Ovary (tissue), 9 donors: ENCODE data around the gene SLC38A1. TPM values are rescaled to one million over a fixed set of nuclear protein-coding genes. Genes with fewer than 3 reads are reported as not detected.

ENCODE experiments used
- DNase-seq, 5 donors: peaks; one replicate each; pipeline ENCODE4 v3.0.0-alpha.2; 2019 to 2020
- H3K27ac ChIP-seq, 2 donors: fragments of 200-600 bp; one replicate each; pipeline versions ENCODE4 v1.5.1 to v1.8.0; 2019 to 2022
- H3K27me3 ChIP-seq: fragments of 200-600 bp; one replicate; pipeline ENCODE4 v1.8.0; 2022
- H3K36me3 ChIP-seq: fragments of 200-600 bp; sonication (generic); one replicate; pipeline ENCODE4 v1.5.1; 2019
- H3K4me1 ChIP-seq: one replicate; pipeline ENCODE4 v1.8.1; 2013; ENCODE audit warnings: mild to moderate bottlenecking, moderate library complexity; ENCODE audit not compliant: insufficient read depth
- H3K4me3 ChIP-seq: fragments of 200-600 bp; sonication (generic); one replicate; pipeline ENCODE4 v1.5.1; 2017
- H3K9me3 ChIP-seq, 2 donors: fragments of 200-600 bp in 1 of 2; sonication (generic) in 1 of 2; one replicate each; pipeline versions ENCODE4 v1.5.1 to v1.8.1; 2013 to 2019; ENCODE audit warnings: mild to moderate bottlenecking in 1 of 2, moderate library complexity in 1 of 2
- CTCF ChIP-seq, 3 donors: fragments of 450-650 bp in 2 of 3; fragments of 200-600 bp in 1 of 3; IDR thresholded peaks; one replicate each; pipeline versions ENCODE4 v1.5.1 to v1.8.0; 2016 to 2022; ENCODE audit warnings: antibody characterized with exemption in 3 of 3, mild to moderate bottlenecking in 1 of 3
- EP300 ChIP-seq: sonication (generic); formaldehyde crosslinking; IDR thresholded peaks from one replicate; pipeline ENCODE4 v1.6.1; 2017; ENCODE audit warnings: antibody characterized with exemption
- POLR2A ChIP-seq: fragments of 450-650 bp; IDR thresholded peaks from one replicate; pipeline ENCODE4 v1.6.1; 2017; ENCODE audit warnings: antibody characterized with exemption, mild to moderate bottlenecking, moderate library complexity
- WGBS, 3 donors: extraction: QIAGEN DNeasy Blood & Tissue Kit in 1 of 3; methylation state at CpG; one replicate each; pipeline versions ENCODE4 v1.1.5 to v1.1.7; 2013 to 2017; 5-methylcytosine and 5-hydroxymethylcytosine counted together
- intact Hi-C, 4 donors: fragments of 100-400 bp; cut with DNase I; formaldehyde crosslinking; loops; one replicate each; pipeline versions ENCODE4 v1.11.0 to v1.15.1; 2022 to 2023
- polyA plus RNA-seq, 2 donors: library from polyadenylated mRNA; stranded (reverse); fragments of 200-250 nt in 1 of 2; fragments of 350-450 nt in 1 of 2; fragmentation: Illumina TruSeq in 1 of 2; extraction: RNeasy Lipid Tissue Mini Kit (QIAGEN cat#74804) in 1 of 2; gene quantifications; one replicate each; pipeline ENCODE4 v1.2.3, GENCODE V29; 2013 to 2014
- total RNA-seq, 7 donors: library from RNA; depleted of rRNA in 2 of 7; stranded (reverse); fragments of >200 nt in 2 of 7; fragmentation: NEBNext Ultra II Directional in 3 of 7; extraction: Animal tissue kit (Norgen Biotek cat#: 25700) in 3 of 7; gene quantifications; one replicate each; pipeline versions ENCODE4 v1.1.0 to v1.2.4, GENCODE V29; 2016 to 2023
- donor health status: DM: no; HTN: no; CAD: no; lungs with moderate emphysema.
- donor health status: DM: no; HTN: no; CAD: no.
- donor health status: Bipolar disorder and iron deficiency.
- donor health status: DM: yes; HTN: yes; CAD: no.
- donor health status: DM: no; HTN: no; CAD: no.
- donor health status: DM: yes; HTN: yes; CAD: no.

SLC38A1 gene
- total and polyA plus RNA-seq, 9 donors = 4.6 to 86.3 (median 27.9) TPM

DNA sequence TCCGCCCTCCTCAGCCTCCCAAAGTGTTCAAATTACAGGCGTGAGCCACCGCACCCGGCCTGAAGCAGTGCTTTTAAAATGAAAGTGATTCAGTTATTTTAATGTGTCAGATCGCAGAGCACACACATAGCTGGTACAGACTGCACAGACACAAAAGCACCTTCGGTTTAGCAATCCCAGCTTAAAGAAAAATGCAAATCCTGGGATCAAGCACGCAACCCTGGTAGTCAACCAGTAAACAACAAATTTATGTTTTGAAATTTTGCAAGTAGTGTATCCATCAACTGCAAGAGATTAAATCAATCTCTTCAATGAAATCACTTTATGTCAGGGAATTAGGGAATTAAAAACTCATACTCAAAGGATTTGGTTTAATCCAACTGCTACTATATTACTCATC is 28.4 kb downstream of the SLC38A1 start:
- Histone ChIP-seq H3K27me3 (no peaks in the 10 kb centered on the region), H3K27ac (no peak overlapping the region), H3K9me3 (no peaks in the 10 kb centered on the region), H3K4me1 (no peaks in the 10 kb centered on the region), H3K4me3 (no peak overlapping the region), H3K36me3 (no peaks in the 10 kb centered on the region)
- intact Hi-C loops = no loop called here
- WGBS, 3 donors = 96 to 97% (median 97%) methylated on average over 7 of the region's 7 CpGs
- no peak for DNase-seq
- no peak for TF ChIP-seq EP300
- no peak for TF ChIP-seq CTCF (IDR thresholded peaks at IDR 0.05)
- no peak for TF ChIP-seq POLR2A

DNA sequence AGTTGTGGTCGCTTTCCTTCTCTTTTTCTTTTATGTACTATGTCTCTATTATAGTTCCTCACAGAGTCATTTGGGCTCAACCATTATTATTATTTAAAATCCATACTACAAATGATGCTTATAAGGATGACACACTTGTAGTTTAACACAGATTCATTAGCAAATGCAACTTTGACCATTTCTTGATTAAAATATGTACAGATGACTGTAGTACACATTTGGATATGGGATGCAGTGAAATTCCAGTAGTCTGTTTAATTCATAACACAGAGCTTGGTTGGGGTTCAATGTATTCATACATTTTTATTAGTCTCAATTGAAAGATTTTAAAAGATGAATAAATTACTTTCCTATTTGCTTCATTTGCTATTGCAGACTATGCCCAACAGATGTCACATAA is 30.0 kb downstream of the SLC38A1 start:
- intact Hi-C loops = no loop called here
- H3K9me3 ChIP-seq = no peaks in the 10 kb centered on the region
- no peak overlapping the region for H3K27ac ChIP-seq
- DNase-seq = no peak
- H3K27me3 ChIP-seq = no peaks in the 10 kb centered on the region
- H3K36me3 ChIP-seq = no peaks in the 10 kb centered on the region
- TF ChIP-seq POLR2A (no peak), CTCF (IDR thresholded peaks at IDR 0.05) (no peak), EP300 (no peak)
- no peaks in the 10 kb centered on the region for H3K4me1 ChIP-seq
- WGBS, 3 donors = 93 to 98% (median 97%) methylated on average over 1 of the region's 1 CpG
- no peak overlapping the region for H3K4me3 ChIP-seq

GRCh38 chr12:46237371-46238045 is 31.3 kb downstream of the SLC38A1 start:
- Histone ChIP-seq H3K4me1 (no peaks in the 10 kb centered on the region), H3K27me3 (no peaks in the 10 kb centered on the region), H3K9me3 (no peaks in the 10 kb centered on the region), H3K4me3 (no peak overlapping the region), H3K36me3 (no peaks in the 10 kb centered on the region), H3K27ac (no peak overlapping the region)
- 95 to 97% (median 96%) methylated on average over 3 of the region's 3 CpGs for WGBS, 3 donors
- TF ChIP-seq POLR2A (no peak), EP300 (no peak), CTCF (IDR thresholded peaks at IDR 0.05) (no peak)
- DNase-seq = no peak
- intact Hi-C loops = no loop called here

GRCh38 chr12:46234000-46234399 is 34.8 kb downstream of the SLC38A1 start:
- 97 to 98% (median 98%) methylated on average over 1 of the region's 1 CpG for WGBS, 3 donors
- Histone ChIP-seq H3K27ac (no peak overlapping the region), H3K4me3 (no peak overlapping the region), H3K9me3 (no peaks in the 10 kb centered on the region), H3K36me3 (no peaks in the 10 kb centered on the region), H3K4me1 (no peaks in the 10 kb centered on the region), H3K27me3 (no peaks in the 10 kb centered on the region)
- DNase-seq = no peak
- intact Hi-C loops = no loop called here
- TF ChIP-seq CTCF (IDR thresholded peaks at IDR 0.05) (no peak), EP300 (no peak), POLR2A (no peak)
